Measurements from ENCODE around the gene BTNL9. TPM values are rescaled to one million over a fixed set of nuclear protein-coding genes. Genes with fewer than 3 reads are reported as not detected.
"Not testable (repeated sequence)": the region's sequence is repeated elsewhere in the genome, so short reads cannot be mapped to it uniquely, and the experiment has no call there.

BTNL9 gene
- total RNA-seq, 3 donors from 2014 or later = 1.2 to 12.7 (median 3.2) TPM

DNA sequence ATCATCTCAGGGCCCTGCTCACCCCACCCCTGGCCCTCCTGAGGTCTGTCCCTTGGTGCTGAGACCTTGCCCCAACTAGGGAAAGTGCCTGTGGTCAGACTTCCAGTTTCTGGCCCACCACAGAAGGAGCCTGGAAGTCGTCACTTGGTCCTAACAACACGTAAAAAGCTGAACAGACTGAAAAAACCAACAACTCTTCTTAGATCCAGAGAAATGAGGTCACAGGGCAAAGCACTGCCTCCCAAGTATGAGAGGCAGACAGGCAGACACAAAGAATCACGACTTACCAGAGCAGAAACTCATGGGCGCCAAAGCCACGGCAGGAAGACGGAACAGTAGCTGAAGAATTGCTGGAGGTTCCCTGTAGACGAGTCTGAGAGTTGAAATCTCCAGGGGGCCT is 52.4 kb downstream of the BTNL9 start:
- H3K36me3 ChIP-seq (ENCODE audit: low read depth) = no peaks in the 10 kb centered on the region
- H3K9me3 ChIP-seq = no peaks in the 10 kb centered on the region
- TF ChIP-seq CTCF (IDR thresholded peaks at IDR 0.05) = no peak
- H3K4me3 ChIP-seq = no peak overlapping the region
- DNase-seq (no peak), ATAC-seq (no peak)
- H3K4me1 ChIP-seq (ENCODE audit: low read depth) = no peaks in the 10 kb centered on the region
- intact Hi-C loops (cut with DNase I, micrococcal nuclease) = no loop called here

DNA sequence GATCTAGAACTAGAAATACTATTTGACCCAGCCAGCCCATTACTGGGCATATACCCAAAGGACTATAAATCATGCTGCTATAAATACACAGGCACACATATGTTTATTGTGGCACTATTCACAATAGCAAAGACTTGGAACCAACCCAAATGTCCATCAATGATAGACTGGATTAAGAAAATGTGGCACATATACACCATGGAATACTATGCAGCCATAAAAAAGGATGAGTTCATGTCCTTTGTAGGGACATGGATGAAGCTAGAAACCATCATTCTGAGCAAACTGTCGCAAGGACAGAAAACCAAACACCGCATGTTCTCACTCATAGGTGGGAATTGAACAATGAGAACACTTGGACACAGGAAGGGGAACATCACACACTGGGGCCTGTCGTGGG is 55.1 kb downstream of the BTNL9 start:
- H3K9me3 ChIP-seq; intact Hi-C loops (cut with DNase I, micrococcal nuclease); H3K4me1 ChIP-seq (ENCODE audit: low read depth); H3K4me3 ChIP-seq; ATAC-seq; H3K36me3 ChIP-seq (ENCODE audit: low read depth); DNase-seq: not testable (repeated sequence)

- H3K9me3 ChIP-seq; H3K36me3 ChIP-seq (ENCODE audit: low read depth); DNase-seq; ATAC-seq; H3K4me1 ChIP-seq (ENCODE audit: low read depth); H3K4me3 ChIP-seq; intact Hi-C loops (cut with DNase I, micrococcal nuclease): not testable (repeated sequence)
Observed at GRCh38 chr5:181096721-181097382, 56.8 kb downstream of the BTNL9 start.

GRCh38 chr5:181097383-181097753 is 57.3 kb downstream of the BTNL9 start:
- H3K4me3 ChIP-seq; H3K4me1 ChIP-seq (ENCODE audit: low read depth); H3K9me3 ChIP-seq; DNase-seq; intact Hi-C loops (cut with DNase I, micrococcal nuclease); H3K36me3 ChIP-seq (ENCODE audit: low read depth); ATAC-seq: not testable (repeated sequence)

- H3K4me3 ChIP-seq; H3K36me3 ChIP-seq (ENCODE audit: low read depth); H3K9me3 ChIP-seq; ATAC-seq; intact Hi-C loops (cut with DNase I, micrococcal nuclease); DNase-seq; H3K4me1 ChIP-seq (ENCODE audit: low read depth): not testable (repeated sequence)
Observed at GRCh38 chr5:181097759-181098491, 57.9 kb downstream of the BTNL9 start.

GRCh38 chr5:181098762-181099601 is 58.9 kb downstream of the BTNL9 start:
- intact Hi-C loops (cut with DNase I, micrococcal nuclease) = no loop called here
- TF ChIP-seq CTCF (IDR thresholded peaks at IDR 0.05) = no peak
- H3K4me3 ChIP-seq = no peak overlapping the region
- no peak for ATAC-seq
- DNase-seq = no peak
- H3K4me1 ChIP-seq (ENCODE audit: low read depth) = peaks cover 3% of the 10 kb centered on the region
- no peaks in the 10 kb centered on the region for H3K9me3 ChIP-seq
- no peaks in the 10 kb centered on the region for H3K36me3 ChIP-seq (ENCODE audit: low read depth)

- ATAC-seq (no peak), DNase-seq (no peak)
- no peak for TF ChIP-seq CTCF (IDR thresholded peaks at IDR 0.05)
- intact Hi-C loops (cut with DNase I, micrococcal nuclease) = no loop called here
- Histone ChIP-seq H3K4me3 (no peak overlapping the region), H3K4me1 (ENCODE audit: low read depth) (peaks cover 3% of the 10 kb centered on the region), H3K36me3 (ENCODE audit: low read depth) (no peaks in the 10 kb centered on the region), H3K9me3 (no peaks in the 10 kb centered on the region)
Observed at GRCh38 chr5:181099602-181100086, 59.6 kb downstream of the BTNL9 start.

All from mucosa of descending colon (tissue), 3 donors.